ENCODE measurements around the gene ASPN. TPM values are rescaled to one million over a fixed set of nuclear protein-coding genes. Genes with fewer than 3 reads are reported as not detected.

Gene ASPN
- total RNA-seq, 1 donor from 2014 or later = not detected

DNA sequence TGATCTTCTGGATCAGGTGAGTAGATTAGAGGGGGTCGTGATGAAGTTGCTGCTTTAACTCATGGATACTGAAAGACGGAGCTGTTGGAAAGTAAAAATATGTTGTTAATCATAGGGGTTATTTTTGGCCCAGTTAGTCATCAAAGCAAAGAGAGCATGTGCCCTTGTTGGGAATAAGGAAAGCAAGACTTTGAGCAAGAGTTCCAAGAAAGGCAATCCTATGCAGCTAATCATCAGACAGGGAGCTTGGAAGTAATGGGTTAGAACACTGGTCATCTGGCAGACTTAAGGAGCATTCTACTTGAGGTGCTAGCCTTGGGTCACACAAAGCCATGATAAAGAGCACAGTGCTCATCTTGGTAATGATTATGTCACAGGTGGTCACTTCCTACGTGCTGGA lies 18.3 kb downstream of the ASPN start:
- no peak for DNase-seq
- Mint-ChIP-seq H3K4me3 (no peak overlapping the region), H3K27ac (no peak overlapping the region), H3K36me3 (ENCODE audit: low read depth) (no peaks in the 10 kb centered on the region), H3K9me3 (no peaks in the 10 kb centered on the region), H3K27me3 (no peaks in the 10 kb centered on the region), H3K4me1 (no peaks in the 10 kb centered on the region)
- ATAC-seq (ENCODE audit: low read depth) = no peak
- intact Hi-C loops (cut with micrococcal nuclease) = no loop called here
- POLR2A ChIA-PET = no interaction called here
- CTCF ChIA-PET = no interaction called here
- no peak for TF ChIP-seq CTCF (IDR thresholded peaks at IDR 0.05)

- no peaks in the 10 kb centered on the region for H3K36me3 Mint-ChIP-seq (ENCODE audit: low read depth)
- no peak overlapping the region for H3K27ac Mint-ChIP-seq
- CTCF ChIA-PET = no interaction called here
- POLR2A ChIA-PET = interaction anchor here (0.5 kb wide), 1 partner anchor 34 kb away, joined by 3 read pairs; no protein-coding TSS in a partner anchor
- no peak for TF ChIP-seq CTCF (IDR thresholded peaks at IDR 0.05)
- H3K4me3 Mint-ChIP-seq = no peak overlapping the region
- intact Hi-C loops (cut with micrococcal nuclease) = no loop called here
- ATAC-seq (ENCODE audit: low read depth) = no peak
- no peaks in the 10 kb centered on the region for H3K4me1 Mint-ChIP-seq
- no peaks in the 10 kb centered on the region for H3K27me3 Mint-ChIP-seq
- no peak for DNase-seq
- H3K9me3 Mint-ChIP-seq = no peaks in the 10 kb centered on the region
These were observed 18.9 kb downstream of the ASPN start for GRCh38 chr9:92463387-92463786.

- no peaks in the 10 kb centered on the region for H3K4me1 Mint-ChIP-seq
- TF ChIP-seq CTCF (IDR thresholded peaks at IDR 0.05) = no peak
- intact Hi-C loops (cut with micrococcal nuclease) = no loop called here
These were observed 24.7 kb downstream of the ASPN start for GRCh38 chr9:92457576-92457975.

GRCh38 chr9:92455217-92455616 lies 27.1 kb downstream of the ASPN start:
- Mint-ChIP-seq H3K27me3 (no peaks in the 10 kb centered on the region), H3K9me3 (no peaks in the 10 kb centered on the region), H3K27ac (no peak overlapping the region), H3K4me3 (no peak overlapping the region), H3K36me3 (ENCODE audit: low read depth) (no peaks in the 10 kb centered on the region), H3K4me1 (no peaks in the 10 kb centered on the region)
- TF ChIP-seq CTCF (IDR thresholded peaks at IDR 0.05) = no peak
- intact Hi-C loops (cut with micrococcal nuclease) = no loop called here
- POLR2A ChIA-PET = no interaction called here
- CTCF ChIA-PET = no interaction called here
- ATAC-seq (ENCODE audit: low read depth) (no peak), DNase-seq (no peak)

More at GRCh38 chr9:92457576-92457975, 24.7 kb downstream of the ASPN start:
- Mint-ChIP-seq H3K27me3 (no peaks in the 10 kb centered on the region), H3K9me3 (no peaks in the 10 kb centered on the region), H3K36me3 (ENCODE audit: low read depth) (no peaks in the 10 kb centered on the region), H3K4me3 (no peak overlapping the region), H3K27ac (no peak overlapping the region)
- CTCF ChIA-PET = no interaction called here
- ATAC-seq (ENCODE audit: low read depth) (no peak), DNase-seq (no peak)
- POLR2A ChIA-PET = no interaction called here

GRCh38 chr9:92446536-92446935 lies 35.8 kb downstream of the ASPN start:
- intact Hi-C loops (cut with micrococcal nuclease) = no loop called here
- ChIA-PET CTCF (no interaction called here), POLR2A (no interaction called here)
- Mint-ChIP-seq H3K9me3 (no peaks in the 10 kb centered on the region), H3K36me3 (ENCODE audit: low read depth) (no peaks in the 10 kb centered on the region), H3K4me3 (no peak overlapping the region), H3K27me3 (no peaks in the 10 kb centered on the region), H3K27ac (no peak overlapping the region), H3K4me1 (no peaks in the 10 kb centered on the region)
- DNase-seq (no peak), ATAC-seq (ENCODE audit: low read depth) (no peak)
- no peak for TF ChIP-seq CTCF (IDR thresholded peaks at IDR 0.05)

Measured in activated B cell treated with CpG ODN at 0.5 μM for 24 hours (primary cell).